GM18517 (cell line): ENCODE measurements around the gene APOBEC2.

ENCODE experiments used
- ATAC-seq: cut with Tn5 transposase; IDR thresholded peaks from one replicate; pipeline ENCODE4 v1.9.1; 2021; ENCODE audit warnings: mild to moderate bottlenecking, moderate library complexity; ENCODE audit not compliant: unreplicated experiment

APOBEC2 gene

GRCh38 chr6:41058783-41059181 is 5.8 kb downstream of the APOBEC2 start:
- ATAC-seq: no peak

- no peak for ATAC-seq
Observed at GRCh38 chr6:41059556-41059955, 6.6 kb downstream of the APOBEC2 start.

GRCh38 chr6:41061196-41061726 is 8.3 kb downstream of the APOBEC2 start:
- no peak for ATAC-seq

GRCh38 chr6:41062056-41062455 is 9.1 kb downstream of the APOBEC2 start:
- no peak for ATAC-seq

GRCh38 chr6:41063884-41064285 is 10.9 kb downstream of the APOBEC2 start:
- ATAC-seq: no peak

- ATAC-seq: no peak
Observed at GRCh38 chr6:41064841-41065240, 11.8 kb downstream of the APOBEC2 start.

GRCh38 chr6:41065550-41066026 is 12.6 kb downstream of the APOBEC2 start:
- ATAC-seq: no peak

- ATAC-seq: no peak
Observed at GRCh38 chr6:41066867-41067304, 13.9 kb downstream of the APOBEC2 start.

- ATAC-seq: peak; percentile 15
Observed at GRCh38 chr6:41071501-41071922, 18.5 kb downstream of the APOBEC2 start.

- peak; percentile 60 for ATAC-seq
Observed at GRCh38 chr6:41071923-41072835, 19.2 kb downstream of the APOBEC2 start, which contains the start of gene OARD1. OARD1 (minus strand) TSS chr6:41072356; CDS start chr6:41071634, 722 bp downstream.

- ATAC-seq: peak; percentile 63
Observed at GRCh38 chr6:41072836-41073202, 19.8 kb downstream of the APOBEC2 start, which contains the start of gene NFYA. NFYA (plus strand) TSS chr6:41072974; CDS start chr6:41079090, 6,116 bp downstream.

GRCh38 chr6:41073203-41073967 is 20.4 kb downstream of the APOBEC2 start:
- peak; percentile 27 for ATAC-seq

- no peak for ATAC-seq
Observed at GRCh38 chr6:41073968-41074691, 21.1 kb downstream of the APOBEC2 start.

GRCh38 chr6:41074692-41075436 is 21.9 kb downstream of the APOBEC2 start:
- ATAC-seq: no peak

GRCh38 chr6:41075651-41076626 is 22.9 kb downstream of the APOBEC2 start:
- ATAC-seq: no peak

GRCh38 chr6:41077536-41077935 is 24.5 kb downstream of the APOBEC2 start:
- ATAC-seq: no peak

GRCh38 chr6:41078101-41078500 is 25.1 kb downstream of the APOBEC2 start:
- no peak for ATAC-seq

GRCh38 chr6:41079080-41079479 is 26.1 kb downstream of the APOBEC2 start:
- no peak for ATAC-seq

- no peak for ATAC-seq
Observed at GRCh38 chr6:41080621-41081020, 27.6 kb downstream of the APOBEC2 start.
